ENCODE measurements around the gene PLA2G6. TPM values are rescaled to one million over a fixed set of nuclear protein-coding genes. Genes with fewer than 3 reads are reported as not detected.

Gene PLA2G6
- total RNA-seq, 1 donor from 2014 or later = 10.6 TPM

- DNase-seq = peak; percentile 64
Observed at GRCh38 chr22:38069372-38070249, 112.0 kb downstream of the PLA2G6 start.

GRCh38 chr22:38068641-38069371 is 112.8 kb downstream of the PLA2G6 start:
- no peak for DNase-seq

- no peak for DNase-seq
Observed at GRCh38 chr22:38067761-38068360, 113.8 kb downstream of the PLA2G6 start.

GRCh38 chr22:38067028-38067415 is 114.6 kb downstream of the PLA2G6 start:
- no peak for DNase-seq

- no peak for DNase-seq
Observed at GRCh38 chr22:38066381-38067027, 115.1 kb downstream of the PLA2G6 start.

- no peak for DNase-seq
Observed at GRCh38 chr22:38065539-38065938, 116.1 kb downstream of the PLA2G6 start.

DNA sequence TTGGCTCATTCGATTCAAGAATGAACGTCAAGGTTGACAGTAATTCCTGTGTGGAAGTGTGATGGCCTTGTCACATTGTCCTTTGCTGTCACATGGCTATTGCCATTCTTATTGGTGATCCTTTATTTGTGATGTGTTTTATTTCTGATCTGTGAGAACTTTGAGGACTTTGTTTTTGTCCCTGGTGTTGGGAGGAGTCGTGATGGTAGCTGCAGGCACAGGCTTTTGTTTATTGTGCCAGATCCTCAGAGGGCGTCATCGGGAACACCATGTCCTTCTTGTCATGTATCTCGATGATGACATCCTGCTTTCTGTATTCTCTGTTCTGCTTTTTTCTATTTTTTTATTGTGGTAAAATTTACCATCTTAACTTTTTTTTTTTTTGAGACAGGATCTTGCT is 118.8 kb downstream of the PLA2G6 start:
- DNase-seq = no peak

Other genes with a start within 250 kb of the PLA2G6 start
- 0.05 TPM in 1 of 2 replicates, not detected in the other for gene C22orf23, start 228.2 kb downstream of the PLA2G6 start, total RNA-seq
- gene POLR2F, start 228.1 kb downstream of the PLA2G6 start, total RNA-seq = 46.6 and 48.7 TPM in 2 replicates
- gene SOX10, start 197.3 kb downstream of the PLA2G6 start, total RNA-seq = not detected in 2 replicates
- gene PICK1, start 124.4 kb downstream of the PLA2G6 start, total RNA-seq = 15.5 and 18.7 TPM in 2 replicates
- gene SLC16A8, start 97.6 kb downstream of the PLA2G6 start, total RNA-seq = 0.05 TPM in 1 of 2 replicates, not detected in the other
- gene BAIAP2L2, start 71.1 kb downstream of the PLA2G6 start, total RNA-seq = not detected in 2 replicates
- gene MAFF, start 20.2 kb upstream of the PLA2G6 start, total RNA-seq = 96.3 and 164 TPM in 2 replicates
- gene TMEM184B, start 91.2 kb upstream of the PLA2G6 start, total RNA-seq = 36.2 and 49.4 TPM in 2 replicates
- gene CSNK1E, start 135.6 kb upstream of the PLA2G6 start, total RNA-seq = 127 and 141 TPM in 2 replicates

All from dermis blood vessel endothelial cell (primary cell).